HL-60 (cell line): ENCODE data around the gene KLHL11.

Source experiments
- GABPA ChIP-seq: IDR thresholded peaks from 2 replicates; pipeline ENCODE4 v1.6.1; 2012; ENCODE audit warnings: low read depth
- POLR2AphosphoS5 ChIP-seq: IDR thresholded peaks from 2 replicates; pipeline ENCODE4 v1.6.1; 2012; ENCODE audit warnings: low read depth
- TF ChIP-seq, protein P1 (sequence below): IDR thresholded peaks from one replicate; pipeline ENCODE4 v1.5.1; 2011; ENCODE audit warnings: low read length, control low read depth, inconsistent platforms; ENCODE audit not compliant: insufficient read depth

- TF ChIP-seq, protein P1, sequence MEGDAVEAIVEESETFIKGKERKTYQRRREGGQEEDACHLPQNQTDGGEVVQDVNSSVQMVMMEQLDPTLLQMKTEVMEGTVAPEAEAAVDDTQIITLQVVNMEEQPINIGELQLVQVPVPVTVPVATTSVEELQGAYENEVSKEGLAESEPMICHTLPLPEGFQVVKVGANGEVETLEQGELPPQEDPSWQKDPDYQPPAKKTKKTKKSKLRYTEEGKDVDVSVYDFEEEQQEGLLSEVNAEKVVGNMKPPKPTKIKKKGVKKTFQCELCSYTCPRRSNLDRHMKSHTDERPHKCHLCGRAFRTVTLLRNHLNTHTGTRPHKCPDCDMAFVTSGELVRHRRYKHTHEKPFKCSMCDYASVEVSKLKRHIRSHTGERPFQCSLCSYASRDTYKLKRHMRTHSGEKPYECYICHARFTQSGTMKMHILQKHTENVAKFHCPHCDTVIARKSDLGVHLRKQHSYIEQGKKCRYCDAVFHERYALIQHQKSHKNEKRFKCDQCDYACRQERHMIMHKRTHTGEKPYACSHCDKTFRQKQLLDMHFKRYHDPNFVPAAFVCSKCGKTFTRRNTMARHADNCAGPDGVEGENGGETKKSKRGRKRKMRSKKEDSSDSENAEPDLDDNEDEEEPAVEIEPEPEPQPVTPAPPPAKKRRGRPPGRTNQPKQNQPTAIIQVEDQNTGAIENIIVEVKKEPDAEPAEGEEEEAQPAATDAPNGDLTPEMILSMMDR = no peak
- TF ChIP-seq POLR2AphosphoS5 (no peak), GABPA (no peak)
Measured at GRCh38 chr17:41823580-41823979, 41.6 kb downstream of the KLHL11 start.
